OCI-LY7 (cell line): ENCODE data around the gene C1orf115. TPM values are rescaled to one million over a fixed set of nuclear protein-coding genes. Genes with fewer than 3 reads are reported as not detected.

ENCODE experiments used
- BruUV-seq: library from RNA; stranded (reverse); fragments of 400-500 nt; replicated peaks from 2 replicates; lab custom pipeline; 2021; lab: Mats Ljungman, UMichigan
- CTCF ChIA-PET: fragments of 300-600 bp; sonication (Branson Sonifier 250); formaldehyde crosslinking; loops from one replicate; lab custom pipeline; 2022; ENCODE audit warnings: antibody characterized with exemption; ENCODE audit not compliant: unreplicated experiment; lab: Charles Lee
- POLR2A ChIA-PET: fragments of 300-600 bp; sonication (Branson Sonifier 250); formaldehyde crosslinking; loops from one replicate; lab custom pipeline; 2022; ENCODE audit warnings: antibody characterized with exemption; lab: Charles Lee
- DNase-seq: peaks from one replicate; pipeline ENCODE4 v3.0.0-alpha.2; 2015; ENCODE audit warnings: low spot score
- H2AFZ ChIP-seq: fragments of 200-600 bp; sonication (generic), shearing (Covaris generic); 2 replicates; pipeline ENCODE4 v1.6.1; 2014; ENCODE audit warnings: mild to moderate bottlenecking, antibody characterized with exemption, low read length, moderate library complexity
- H3K27ac ChIP-seq: fragments of 200-600 bp; sonication (generic); 2 replicates; pipeline ENCODE4 v1.5.1; 2014; ENCODE audit warnings: mixed run types, low read depth, mild to moderate bottlenecking, moderate library complexity, low read length, inconsistent platforms; ENCODE audit not compliant: poor library complexity, severe bottlenecking
- H3K36me3 ChIP-seq: fragments of 200-600 bp; sonication (generic); 2 replicates; pipeline ENCODE4 v1.6.1; 2014; ENCODE audit warnings: mild to moderate bottlenecking, antibody characterized with exemption, low read length, moderate library complexity, mixed read lengths; ENCODE audit not compliant: insufficient read depth
- H3K4me1 ChIP-seq: fragments of 200-600 bp; sonication (generic); 2 replicates; pipeline ENCODE4 v1.5.1; 2014; ENCODE audit warnings: mild to moderate bottlenecking, low read length; ENCODE audit not compliant: insufficient read depth, poor library complexity, severe bottlenecking
- H3K4me2 ChIP-seq: fragments of 200-600 bp; sonication (generic); 2 replicates; pipeline ENCODE4 v1.6.1; 2014; ENCODE audit warnings: mild to moderate bottlenecking, low read length
- H3K4me3 ChIP-seq: fragments of 200-600 bp; sonication (generic); 2 replicates; pipeline ENCODE4 v1.5.1; 2014; ENCODE audit warnings: mild to moderate bottlenecking, low read depth, low read length; ENCODE audit not compliant: poor library complexity, severe bottlenecking
- H3K79me2 ChIP-seq: fragments of 200-600 bp; sonication (generic); 2 replicates; pipeline ENCODE4 v1.6.1; 2016; ENCODE audit warnings: low read depth, mild to moderate bottlenecking, low read length, moderate library complexity, mixed read lengths; ENCODE audit not compliant: insufficient read depth
- H3K9me2 ChIP-seq: fragments of 200-600 bp; sonication (generic); 2 replicates; pipeline ENCODE4 v1.6.1; 2016; ENCODE audit warnings: mild to moderate bottlenecking, low read length, mixed read lengths; ENCODE audit not compliant: insufficient read depth
- H3K9me3 ChIP-seq: fragments of 200-600 bp; sonication (generic); 2 replicates; pipeline ENCODE4 v1.6.1; 2014; ENCODE audit warnings: mild to moderate bottlenecking, mixed run types, low read length, mixed read lengths
- H4K20me1 ChIP-seq: fragments of 200-600 bp; sonication (generic); 2 replicates; pipeline ENCODE4 v1.6.1; 2014; ENCODE audit warnings: mild to moderate bottlenecking, antibody characterized with exemption, low read length, moderate library complexity, mixed read lengths; ENCODE audit not compliant: insufficient read depth
- CTCF ChIP-seq: fragments of 200-600 bp; sonication (generic); conservative IDR thresholded peaks from 2 replicates; pipeline ENCODE4 v1.5.1; 2014; ENCODE audit warnings: mild to moderate bottlenecking, antibody characterized with exemption, low read length, moderate library complexity, mixed read lengths
- EZH2phosphoT487 ChIP-seq: fragments of 200-600 bp; sonication (generic); IDR thresholded peaks from 2 replicates; pipeline ENCODE4 v1.6.1; 2018; ENCODE audit warnings: low read depth, borderline replicate concordance, mild to moderate bottlenecking, mixed run types, antibody characterized with exemption, low read length, moderate library complexity, mixed read lengths
- intact Hi-C: fragments of 100-400 bp; cut with micrococcal nuclease; formaldehyde crosslinking; loops from one replicate; pipeline ENCODE4 v1.10.0; 2022; ENCODE audit not compliant: unreplicated experiment
- total RNA-seq, 2 experiments: library from RNA; depleted of rRNA in 1 of 2; stranded (reverse); fragments of >200 nt in 1 of 2; shearing (Covaris generic) in 1 of 2; gene quantifications; 2 replicates each; pipeline ENCODE4 v1.2.3, GENCODE V29; 2014 to 2022

The C1orf115 gene
- total RNA-seq, 2 experiments from 2014 or later, result not detected

GRCh38 chr1:220702733-220703270 is 12.6 kb downstream of the C1orf115 start:
- Histone ChIP-seq H3K4me3 (no peak overlapping the region), H3K79me2 (no peaks in the 10 kb centered on the region), H3K27ac (no peak overlapping the region), H3K9me2 (no peaks in the 10 kb centered on the region), H3K36me3 (no peaks in the 10 kb centered on the region), H3K4me2 (no peak overlapping the region), H2AFZ (no peak overlapping the region), H3K4me1 (no peaks in the 10 kb centered on the region), H4K20me1 (no peaks in the 10 kb centered on the region), H3K9me3 (no peaks in the 10 kb centered on the region)
- no peak for DNase-seq
- no peak for TF ChIP-seq EZH2phosphoT487
- TF ChIP-seq CTCF, result no peak
- no TSS peak for BruUV-seq
- ChIA-PET CTCF (no interaction called here), POLR2A (interaction anchor here (0.6 to 1.4 kb wide), 2 partner anchors 18 to 386 kb away, joined by 3 to 4 read pairs; no protein-coding TSS in a partner anchor)
- intact Hi-C loops, result no loop called here

GRCh38 chr1:220703305-220703704 is 13.1 kb downstream of the C1orf115 start:
- POLR2A ChIA-PET, result interaction anchor here (0.6 to 1.4 kb wide), 3 partner anchors 18 to 1758 kb away, joined by 3 to 4 read pairs (median 4); no protein-coding TSS in a partner anchor
- H2AFZ ChIP-seq, result no peak overlapping the region
- H3K4me3 ChIP-seq, result no peak overlapping the region
- TF ChIP-seq EZH2phosphoT487, result no peak
- TF ChIP-seq CTCF, result no peak
- BruUV-seq, result no TSS peak
- no peak overlapping the region for H3K4me2 ChIP-seq
- intact Hi-C loops, result no loop called here
- H3K27ac ChIP-seq, result no peak overlapping the region
- no peaks in the 10 kb centered on the region for H3K79me2 ChIP-seq
- CTCF ChIA-PET, result no interaction called here
- no peaks in the 10 kb centered on the region for H4K20me1 ChIP-seq
- H3K36me3 ChIP-seq, result no peaks in the 10 kb centered on the region
- no peak for DNase-seq
- no peaks in the 10 kb centered on the region for H3K9me2 ChIP-seq
- no peaks in the 10 kb centered on the region for H3K9me3 ChIP-seq
- H3K4me1 ChIP-seq, result no peaks in the 10 kb centered on the region

- POLR2A ChIA-PET, result no interaction called here
- no peak for TF ChIP-seq CTCF
- TF ChIP-seq EZH2phosphoT487, result no peak
- Histone ChIP-seq H3K4me1 (no peaks in the 10 kb centered on the region), H3K4me3 (no peak overlapping the region), H3K4me2 (no peak overlapping the region), H3K27ac (no peak overlapping the region), H3K79me2 (no peaks in the 10 kb centered on the region), H3K36me3 (no peaks in the 10 kb centered on the region), H2AFZ (no peak overlapping the region), H3K9me2 (no peaks in the 10 kb centered on the region), H4K20me1 (no peaks in the 10 kb centered on the region), H3K9me3 (no peaks in the 10 kb centered on the region)
- intact Hi-C loops, result no loop called here
- BruUV-seq, result no TSS peak
- CTCF ChIA-PET, result no interaction called here
- DNase-seq, result no peak
Measured at GRCh38 chr1:220705782-220706181, 15.6 kb downstream of the C1orf115 start.
